ELF-1 (cell line): ENCODE measurements around the gene C16orf89.
"Not testable (repeated sequence)": the region's sequence is repeated elsewhere in the genome, so short reads cannot be mapped to it uniquely, and the experiment has no call there.

Experiments used
- DNase-seq: peaks from one replicate; pipeline ENCODE4 v3.0.0-alpha.2; 2016; ENCODE audit warnings: low read depth, low spot score

Gene C16orf89

GRCh38 chr16:5060073-5060641, 5.6 kb downstream of the C16orf89 start:
- no peak for DNase-seq

GRCh38 chr16:5059386-5060072, 6.2 kb downstream of the C16orf89 start:
- DNase-seq: peak; percentile 66

- DNase-seq: peak; percentile 93
These were observed 7.3 kb downstream of the C16orf89 start for GRCh38 chr16:5058476-5058875.

GRCh38 chr16:5056352-5056751, 9.4 kb downstream of the C16orf89 start:
- DNase-seq: peak; percentile 71

GRCh38 chr16:5054876-5055865, 10.6 kb downstream of the C16orf89 start:
- DNase-seq: no peak

GRCh38 chr16:5046914-5047313, 18.8 kb downstream of the C16orf89 start:
- DNase-seq: no peak

GRCh38 chr16:5045499-5046115, 20.1 kb downstream of the C16orf89 start:
- DNase-seq: no peak

- DNase-seq: not testable (repeated sequence)
These were observed 21.2 kb downstream of the C16orf89 start for GRCh38 chr16:5044581-5044980.

- no peak for DNase-seq
These were observed 21.7 kb downstream of the C16orf89 start for GRCh38 chr16:5044011-5044540.

GRCh38 chr16:5042574-5043171, 23.1 kb downstream of the C16orf89 start:
- DNase-seq: peak; percentile 45

- no peak for DNase-seq
These were observed 24.1 kb downstream of the C16orf89 start for GRCh38 chr16:5041600-5042133.

GRCh38 chr16:5040451-5040850, 25.3 kb downstream of the C16orf89 start:
- DNase-seq: no peak

GRCh38 chr16:5036228-5037156, 29.3 kb downstream of the C16orf89 start:
- DNase-seq: no peak

GRCh38 chr16:5035909-5036227, 29.9 kb downstream of the C16orf89 start:
- no peak for DNase-seq

- DNase-seq: no peak
These were observed 31.6 kb downstream of the C16orf89 start for GRCh38 chr16:5034167-5034523.

GRCh38 chr16:5033256-5034166, 32.2 kb downstream of the C16orf89 start, which contains the start of gene NAGPA:
Gene NAGPA (minus strand): TSS chr16:5033935. CDS start chr16:5033914, 21 bp downstream.
- peak; percentile 85 for DNase-seq

GRCh38 chr16:5032748-5033167, 33.0 kb downstream of the C16orf89 start:
- DNase-seq: no peak

GRCh38 chr16:5031601-5032000, 34.2 kb downstream of the C16orf89 start:
- DNase-seq: no peak
